ENCODE measurements around the gene AUTS2.

GRCh38 chr7:70527520-70528115 lies 929.3 kb downstream of the AUTS2 start:
- no peak for TF ChIP-seq CTCF (IDR thresholded peaks at IDR 0.05)
- no peak for TF ChIP-seq POLR2A (IDR thresholded peaks at IDR 0.05)
